T-helper 1 cell treated with Interleukin-12 subunit alpha and Interleukin-12 subunit beta and Interleukin-4 antibody, amounts not matched to agents 30 ng/mL and 1 ng/mL, for 36 hours (primary cell): Measurements from ENCODE around the gene PPM1L. TPM values are rescaled to one million over a fixed set of nuclear protein-coding genes. Genes with fewer than 3 reads are reported as not detected.
"Not testable (repeated sequence)": the region's sequence is repeated elsewhere in the genome, so short reads cannot be mapped to it uniquely, and the experiment has no call there.

Experiments used
- intact Hi-C: fragments of 100-400 bp; cut with micrococcal nuclease; formaldehyde crosslinking; loops from one replicate; pipeline ENCODE4 v1.15.1; 2024
- total RNA-seq: library from RNA; stranded (reverse); gene quantifications from 2 replicates; pipeline ENCODE4 v1.2.3, GENCODE V29; 2022

The PPM1L gene
- total RNA-seq, 1 donor from 2014 or later: 6.3 TPM

- intact Hi-C loops: no loop called here
These were observed 272.6 kb downstream of the PPM1L start for GRCh38 chr3:161028555-161029153.

GRCh38 chr3:161031134-161031533 is 275.1 kb downstream of the PPM1L start:
- intact Hi-C loops: no loop called here

- intact Hi-C loops: not testable (repeated sequence)
These were observed 279.0 kb downstream of the PPM1L start for GRCh38 chr3:161034913-161035550.

- intact Hi-C loops: no loop called here
These were observed 279.7 kb downstream of the PPM1L start for GRCh38 chr3:161035711-161036110.

GRCh38 chr3:161038725-161039124 is 282.7 kb downstream of the PPM1L start:
- intact Hi-C loops: no loop called here

GRCh38 chr3:161042023-161042501 is 286.0 kb downstream of the PPM1L start:
- intact Hi-C loops: no loop called here

- intact Hi-C loops: no loop called here
These were observed 287.5 kb downstream of the PPM1L start for GRCh38 chr3:161043336-161044035.

GRCh38 chr3:161049683-161050248 is 293.7 kb downstream of the PPM1L start:
- intact Hi-C loops: no loop called here

- intact Hi-C loops: no loop called here
These were observed 294.9 kb downstream of the PPM1L start for GRCh38 chr3:161050935-161051334.

- intact Hi-C loops: no loop called here
These were observed 295.8 kb downstream of the PPM1L start for GRCh38 chr3:161051856-161052255.

- intact Hi-C loops: no loop called here
These were observed 299.0 kb downstream of the PPM1L start for GRCh38 chr3:161054860-161055604.

GRCh38 chr3:161064413-161064812 is 308.4 kb downstream of the PPM1L start:
- intact Hi-C loops: no loop called here

GRCh38 chr3:161066930-161067329 is 310.9 kb downstream of the PPM1L start:
- intact Hi-C loops: no loop called here

- intact Hi-C loops: no loop called here
These were observed 311.3 kb downstream of the PPM1L start for GRCh38 chr3:161067335-161067734.

- intact Hi-C loops: no loop called here
These were observed 313.6 kb downstream of the PPM1L start for GRCh38 chr3:161069511-161070251.

- intact Hi-C loops: no loop called here
These were observed 314.4 kb downstream of the PPM1L start for GRCh38 chr3:161070252-161070930.

- intact Hi-C loops: no loop called here
These were observed 315.1 kb downstream of the PPM1L start for GRCh38 chr3:161070980-161071663.

- intact Hi-C loops: no loop called here
These were observed 316.2 kb downstream of the PPM1L start for GRCh38 chr3:161072211-161072621.

- intact Hi-C loops: no loop called here
These were observed 316.7 kb downstream of the PPM1L start for GRCh38 chr3:161072751-161073150.

GRCh38 chr3:161073181-161073580 is 317.1 kb downstream of the PPM1L start:
- intact Hi-C loops: no loop called here
